ENCODE data around the gene BEX5. TPM values are rescaled to one million over a fixed set of nuclear protein-coding genes. Genes with fewer than 3 reads are reported as not detected.

The BEX5 gene
- total and polyA plus RNA-seq, 2 of the 8 experiments (the other 6 are each of a cell fraction or from before 2014, with no cell fraction given): 0.15 to 9.9 TPM

- no CpG with 5 or more reads among the region's 2 CpGs for WGBS, 2 experiments (ENCODE audit: extremely low coverage in 1 of 2, insufficient coverage in 1 of 2, insufficient read length in 1 of 2, insufficient replicate concordance in 2 of 2, low coverage in 1 of 2, low lambda C conversion rate in 2 of 2, missing lambda C conversion rate in 1 of 2)
- no peak overlapping the region for H3K4me3 ChIP-seq (ENCODE audit: extremely low read depth in 1 of 4, insufficient read depth in 2 of 4, low read depth in 3 of 4, low read length in 4 of 4)
- H4K5ac ChIP-seq (ENCODE audit: insufficient read length, low read depth, low read length): no peak overlapping the region
- H3K23me2 ChIP-seq (ENCODE audit: low read depth, low read length): no peaks in the 10 kb centered on the region
- no peak overlapping the region for H2BK15ac ChIP-seq (ENCODE audit: low read length)
- no peak overlapping the region for H3K14ac ChIP-seq (ENCODE audit: insufficient read length)
- no peaks in the 10 kb centered on the region for H4K20me1 ChIP-seq (replicated peaks in 1 of 2; ENCODE audit: control insufficient read depth in 1 of 2, insufficient read depth in 2 of 2, low read length in 2 of 2)
- H3K4me2 ChIP-seq (ENCODE audit: insufficient read depth in 1 of 2, low read depth in 2 of 2, low read length in 2 of 2): no peak overlapping the region
- H4K91ac ChIP-seq (replicated peaks; ENCODE audit: insufficient read length, low read length): no peak overlapping the region
- H3K56ac ChIP-seq (replicated peaks; ENCODE audit: insufficient read length, low read depth, low read length): no peak overlapping the region
- no peak overlapping the region for H2AFZ ChIP-seq (ENCODE audit: low read length)
- H2BK20ac ChIP-seq (ENCODE audit: low read length): no peak overlapping the region
- H3K9me3 ChIP-seq (ENCODE audit: insufficient read depth in 2 of 2, low read depth in 1 of 2, low read length in 1 of 2): peaks cover 11 to 33% of the 10 kb centered on the region in 2 experiments; a peak in 3 of 4 replicates
- H2BK120ac ChIP-seq (replicated peaks; ENCODE audit: low read depth, low read length): no peak overlapping the region
- H3K9ac ChIP-seq (replicated peaks in 1 of 4; ENCODE audit: extremely low read depth in 1 of 4, low read depth in 3 of 4, low read length in 3 of 4): no peak overlapping the region
- no peak overlapping the region for H4K8ac ChIP-seq (ENCODE audit: extremely low read depth, insufficient read depth, low read length)
- FAIRE-seq: no peak
- H2AK5ac ChIP-seq (ENCODE audit: low read depth, low read length): no peak overlapping the region
- no peak overlapping the region for H3K18ac ChIP-seq (ENCODE audit: extremely low read depth, low read length)
- ChIA-PET CTCF (ENCODE audit: partially characterized antibody) (interaction anchor here (2.1 kb wide), 1 partner anchor 14 kb away, joined by 4 read pairs; no protein-coding TSS in a partner anchor), POLR2A (ENCODE audit: partially characterized antibody) (no interaction called here)
- no peak for DNase-seq (ENCODE audit: low read depth in 1 of 2, low spot score in 2 of 2)
- H3K36me3 ChIP-seq (ENCODE audit: control insufficient read depth in 2 of 4, insufficient read depth in 4 of 4, low read length in 3 of 4): no peaks in the 10 kb centered on the region
- H3K4me1 ChIP-seq (replicated peaks in 1 of 4; ENCODE audit: control insufficient read depth in 3 of 4, insufficient read depth in 4 of 4, low read length in 3 of 4): no peaks in the 10 kb centered on the region
- H3K27ac ChIP-seq (ENCODE audit: low read depth, low read length): no peak overlapping the region
- H3K79me1 ChIP-seq (ENCODE audit: low read depth, low read length): no peaks in the 10 kb centered on the region
- no peak overlapping the region for H3K4ac ChIP-seq (replicated peaks; ENCODE audit: insufficient read length, low read depth, low read length)
- TF ChIP-seq SP4 (IDR thresholded peaks at IDR 0.05; ENCODE audit: low read length) (no peak), BCL11A (IDR thresholded peaks at IDR 0.05; ENCODE audit: low read depth in 2 of 2, low read length in 2 of 2) (no peak), JUND (IDR thresholded peaks at IDR 0.05; ENCODE audit: low read length) (no peak), POLR2A (IDR thresholded peaks at IDR 0.05; ENCODE audit: control extremely low read depth in 1 of 2, low read depth in 2 of 2, low read length in 2 of 2) (no peak), SRF (IDR thresholded peaks at IDR 0.05; ENCODE audit: low read depth, low read length) (no peak), CEBPB (IDR thresholded peaks at IDR 0.05; ENCODE audit: low read depth, low read length) (no peak), CTBP2 (IDR thresholded peaks at IDR 0.05; ENCODE audit: borderline replicate concordance, insufficient read depth, insufficient read length, low read length) (no peak), SP1 (IDR thresholded peaks at IDR 0.05; ENCODE audit: low read depth, low read length) (no peak)
- H3K23ac ChIP-seq (ENCODE audit: insufficient read length): no peak overlapping the region
- no peak overlapping the region for H2BK5ac ChIP-seq (ENCODE audit: low read depth, low read length)
- no peaks in the 10 kb centered on the region for H3K79me2 ChIP-seq (ENCODE audit: control insufficient read depth in 1 of 2, insufficient read depth in 2 of 2, low read length in 2 of 2)
- H3K27me3 ChIP-seq (replicated peaks in 1 of 4; ENCODE audit: control insufficient read depth in 3 of 4, extremely low read depth in 1 of 4, insufficient read depth in 3 of 4, low read length in 3 of 4): no peaks in the 10 kb centered on the region
- H2BK12ac ChIP-seq (ENCODE audit: low read depth, low read length): no peak overlapping the region
These were observed 40.0 kb downstream of the BEX5 start for GRCh38 chrX:102115748-102116147.

Data from H1 (cell line).